Muscle layer of colon (tissue), 2 donors: Measurements from ENCODE around the gene B3GNT8.

Source experiments
- H3K27ac ChIP-seq: one replicate; pipeline ENCODE4 v1.7.0; 2013; ENCODE audit warnings: low read depth, mild to moderate bottlenecking, low read length, moderate library complexity
- H3K27me3 ChIP-seq, 2 donors: one replicate each; pipeline ENCODE4 v1.7.0; 2013; ENCODE audit warnings: low read length in 2 of 2, mild to moderate bottlenecking in 2 of 2; ENCODE audit not compliant: insufficient read depth in 2 of 2, control insufficient read depth in 1 of 2
- H3K36me3 ChIP-seq: one replicate; pipeline ENCODE4 v1.7.0; 2013; ENCODE audit warnings: mild to moderate bottlenecking, low read length; ENCODE audit not compliant: insufficient read depth
- H3K4me1 ChIP-seq: one replicate; pipeline ENCODE4 v1.7.0; 2013; ENCODE audit warnings: mild to moderate bottlenecking, low read length; ENCODE audit not compliant: insufficient read depth
- H3K4me3 ChIP-seq, 2 donors: one replicate each; pipeline ENCODE4 v1.7.0; 2013; ENCODE audit warnings: low read length in 2 of 2, low read depth in 1 of 2, mild to moderate bottlenecking in 1 of 2, moderate library complexity in 1 of 2
- H3K9ac ChIP-seq: one replicate; pipeline ENCODE4 v1.7.0; 2013; ENCODE audit warnings: low read length
- H3K9me3 ChIP-seq: one replicate; pipeline ENCODE4 v1.7.0; 2013; ENCODE audit warnings: mild to moderate bottlenecking, low read length
- donor health status: abdominal sarcoma.
- donor health status: Adenocarcinoma of cecum.

The B3GNT8 gene

GRCh38 chr19:41422456-41422855 lies 4.7 kb downstream of the B3GNT8 start:
- H3K4me3 ChIP-seq, result no peak overlapping the region
- H3K4me1 ChIP-seq, result peaks cover 15% of the 10 kb centered on the region
- peaks cover 42% of the 10 kb centered on the region for H3K36me3 ChIP-seq
- no peaks in the 10 kb centered on the region for H3K9me3 ChIP-seq
- H3K27ac ChIP-seq, result no peak overlapping the region
- no peaks in the 10 kb centered on the region for H3K27me3 ChIP-seq
- no peak overlapping the region for H3K9ac ChIP-seq

DNA sequence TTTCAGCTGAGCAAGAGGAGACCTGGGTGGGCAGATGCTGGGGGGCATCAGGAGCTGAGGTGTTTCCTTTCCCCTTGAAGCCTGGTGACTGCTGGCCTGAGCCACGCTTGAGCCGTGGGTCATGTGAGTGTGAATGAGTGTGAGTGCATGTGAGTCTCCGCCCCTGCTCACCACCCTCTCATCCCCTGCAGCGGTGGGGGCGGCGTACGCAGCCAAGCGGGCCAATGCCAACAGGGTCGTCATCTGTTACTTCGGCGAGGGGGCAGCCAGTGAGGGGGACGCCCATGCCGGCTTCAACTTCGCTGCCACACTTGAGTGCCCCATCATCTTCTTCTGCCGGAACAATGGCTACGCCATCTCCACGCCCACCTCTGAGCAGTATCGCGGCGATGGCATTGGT lies 5.2 kb downstream of the B3GNT8 start:
- Histone ChIP-seq H3K4me3 (no peak overlapping the region), H3K9ac (no peak overlapping the region), H3K4me1 (peaks cover 14% of the 10 kb centered on the region), H3K36me3 (peaks cover 47% of the 10 kb centered on the region), H3K27ac (no peak overlapping the region), H3K27me3 (no peaks in the 10 kb centered on the region), H3K9me3 (no peaks in the 10 kb centered on the region)

- Histone ChIP-seq H3K27ac (no peak overlapping the region), H3K4me3 (no peak overlapping the region), H3K27me3 (no peaks in the 10 kb centered on the region), H3K9me3 (no peaks in the 10 kb centered on the region), H3K4me1 (peaks cover 7% of the 10 kb centered on the region), H3K9ac (no peak overlapping the region), H3K36me3 (peaks cover 54% of the 10 kb centered on the region)
Observed at GRCh38 chr19:41421314-41421713, 5.9 kb downstream of the B3GNT8 start.

GRCh38 chr19:41420101-41420880 lies 6.9 kb downstream of the B3GNT8 start:
- H3K4me3 ChIP-seq, result no peak overlapping the region
- H3K4me1 ChIP-seq, result peaks cover 7% of the 10 kb centered on the region
- H3K9me3 ChIP-seq, result no peaks in the 10 kb centered on the region
- peaks cover 60% of the 10 kb centered on the region for H3K36me3 ChIP-seq
- H3K27me3 ChIP-seq, result no peaks in the 10 kb centered on the region
- H3K27ac ChIP-seq, result no peak overlapping the region
- no peak overlapping the region for H3K9ac ChIP-seq

DNA sequence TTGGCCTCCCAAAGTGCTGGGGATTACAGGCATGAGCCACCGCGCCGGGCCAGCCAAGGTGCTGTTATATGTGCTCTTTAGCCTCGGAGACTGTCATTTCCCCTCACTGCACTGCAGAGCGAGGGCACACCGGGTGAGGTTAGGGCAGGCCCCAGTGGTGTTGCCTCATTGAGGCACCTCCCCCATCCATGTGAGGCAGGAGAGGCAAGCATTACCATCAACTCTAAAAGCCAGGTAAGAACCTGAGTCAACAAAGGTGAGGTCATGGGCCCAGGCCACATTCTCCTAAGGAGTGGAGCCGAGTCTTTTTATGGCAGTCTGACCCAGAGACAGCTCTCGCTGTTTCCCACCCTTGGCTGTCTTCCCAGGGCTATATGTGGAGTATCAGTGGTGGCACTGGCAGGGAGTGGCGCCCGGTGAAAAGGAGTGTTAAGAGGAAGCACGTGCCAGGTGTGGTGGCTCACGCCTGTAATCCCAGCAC lies 10.9 kb downstream of the B3GNT8 start:
- H3K27me3 ChIP-seq, result no peaks in the 10 kb centered on the region
- peaks cover 80% of the 10 kb centered on the region for H3K36me3 ChIP-seq
- peaks cover 5% of the 10 kb centered on the region for H3K4me1 ChIP-seq
- no peaks in the 10 kb centered on the region for H3K9me3 ChIP-seq
- H3K9ac ChIP-seq, result no peak overlapping the region
- H3K27ac ChIP-seq, result no peak overlapping the region
- no peak overlapping the region for H3K4me3 ChIP-seq

GRCh38 chr19:41415154-41415571 lies 12.0 kb downstream of the B3GNT8 start:
- Histone ChIP-seq H3K27me3 (no peaks in the 10 kb centered on the region), H3K9me3 (no peaks in the 10 kb centered on the region), H3K4me1 (peaks cover 2% of the 10 kb centered on the region), H3K27ac (no peak overlapping the region), H3K4me3 (no peak overlapping the region), H3K36me3 (peaks cover 77% of the 10 kb centered on the region), H3K9ac (no peak overlapping the region)

- Histone ChIP-seq H3K9ac (no peak overlapping the region), H3K9me3 (no peaks in the 10 kb centered on the region), H3K27me3 (no peaks in the 10 kb centered on the region), H3K4me3 (no peak overlapping the region), H3K4me1 (peaks cover 6% of the 10 kb centered on the region), H3K27ac (no peak overlapping the region), H3K36me3 (peaks cover 70% of the 10 kb centered on the region)
Observed at GRCh38 chr19:41414461-41414860, 12.7 kb downstream of the B3GNT8 start.

GRCh38 chr19:41413947-41414346 lies 13.2 kb downstream of the B3GNT8 start:
- Histone ChIP-seq H3K9ac (no peak overlapping the region), H3K27me3 (no peaks in the 10 kb centered on the region), H3K9me3 (no peaks in the 10 kb centered on the region), H3K4me1 (peaks cover 6% of the 10 kb centered on the region), H3K27ac (no peak overlapping the region), H3K4me3 (no peak overlapping the region), H3K36me3 (peaks cover 67% of the 10 kb centered on the region)

DNA sequence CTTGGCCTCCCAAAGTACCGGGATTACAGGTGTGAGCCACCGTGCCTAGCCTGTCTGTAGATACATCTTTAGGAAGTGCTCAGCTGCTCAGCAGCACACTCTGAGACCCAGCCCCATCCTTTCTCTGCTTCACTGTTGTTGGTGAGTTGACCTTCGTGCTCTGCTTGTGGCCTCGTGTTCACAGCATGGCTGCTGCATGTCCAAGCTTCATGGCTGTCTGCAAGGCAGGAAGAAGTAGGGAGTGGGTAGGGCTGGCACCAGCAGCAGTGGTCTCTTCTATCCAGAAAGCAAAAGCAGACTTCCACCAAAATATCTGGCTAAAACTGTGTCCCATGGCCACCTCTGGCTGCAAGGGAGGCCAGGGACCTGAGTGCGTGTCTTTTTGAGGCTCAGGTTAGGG lies 14.2 kb downstream of the B3GNT8 start:
- H3K27ac ChIP-seq, result no peak overlapping the region
- peaks cover 61% of the 10 kb centered on the region for H3K36me3 ChIP-seq
- H3K27me3 ChIP-seq, result no peaks in the 10 kb centered on the region
- no peak overlapping the region for H3K9ac ChIP-seq
- peaks cover 6% of the 10 kb centered on the region for H3K4me1 ChIP-seq
- no peak overlapping the region for H3K4me3 ChIP-seq
- no peaks in the 10 kb centered on the region for H3K9me3 ChIP-seq

DNA sequence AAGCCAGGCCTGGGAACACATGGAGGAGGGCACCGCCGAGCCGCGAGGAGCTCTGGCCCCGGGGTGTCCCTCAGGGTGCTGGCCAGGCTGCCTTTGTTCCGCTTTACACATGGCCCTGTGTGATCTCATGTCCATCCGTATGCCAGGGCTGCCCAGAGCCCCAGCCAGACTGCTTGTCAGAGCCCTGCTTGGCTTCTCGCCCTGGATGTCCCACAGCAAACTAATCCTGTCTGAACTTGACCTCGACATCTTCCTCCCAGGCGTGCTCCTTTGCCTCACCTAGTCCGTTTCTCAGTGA lies 15.3 kb downstream of the B3GNT8 start:
- H3K4me3 ChIP-seq, result no peak overlapping the region
- no peak overlapping the region for H3K9ac ChIP-seq
- peaks cover 55% of the 10 kb centered on the region for H3K36me3 ChIP-seq
- H3K27ac ChIP-seq, result no peak overlapping the region
- no peaks in the 10 kb centered on the region for H3K9me3 ChIP-seq
- H3K4me1 ChIP-seq, result peaks cover 6% of the 10 kb centered on the region
- no peaks in the 10 kb centered on the region for H3K27me3 ChIP-seq

DNA sequence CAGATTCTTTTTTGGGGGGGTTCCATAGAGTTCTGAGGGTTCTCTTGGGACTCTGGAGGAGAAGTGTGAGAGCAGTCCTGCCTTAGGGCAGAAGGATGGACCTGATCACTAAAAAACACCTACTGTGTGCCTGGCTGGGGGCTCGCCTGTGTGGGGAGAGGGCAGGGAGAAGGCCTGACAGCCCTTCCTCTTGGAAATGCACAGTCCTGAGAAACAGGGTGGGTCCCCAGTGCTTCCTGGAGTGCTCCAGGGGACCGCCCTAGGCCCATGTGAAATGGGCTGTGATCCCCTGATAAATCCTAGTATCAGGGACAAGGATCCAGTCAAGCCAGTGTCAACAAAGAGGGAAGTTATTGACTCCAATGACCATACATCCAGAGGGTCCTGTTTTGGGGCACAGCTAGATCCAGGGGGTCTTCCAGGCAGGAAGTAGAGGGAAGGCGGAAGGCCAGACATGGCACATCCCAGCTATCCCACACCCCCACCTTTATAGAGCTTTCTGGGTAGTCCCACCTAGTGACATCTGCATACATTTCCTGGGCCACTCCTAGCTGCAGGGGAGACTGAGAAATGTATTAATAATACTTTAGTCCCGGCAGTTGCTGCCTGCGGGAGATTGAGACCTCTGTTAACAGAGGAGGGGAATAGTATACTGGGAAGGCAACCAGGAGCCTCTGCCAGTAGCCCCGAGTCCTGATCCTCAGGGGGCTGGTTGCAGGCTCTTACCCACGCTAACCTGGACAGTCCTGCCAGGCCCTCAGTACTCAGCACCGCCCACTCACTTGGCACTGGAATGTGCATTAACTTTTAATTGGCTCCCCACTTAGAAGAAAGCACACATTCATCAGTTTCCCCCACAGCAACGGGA lies 15.8 kb downstream of the B3GNT8 start:
- Histone ChIP-seq H3K9ac (no peak overlapping the region), H3K9me3 (no peaks in the 10 kb centered on the region), H3K36me3 (peaks cover 49% of the 10 kb centered on the region), H3K27me3 (no peaks in the 10 kb centered on the region), H3K27ac (no peak overlapping the region), H3K4me3 (no peak overlapping the region), H3K4me1 (peaks cover 6% of the 10 kb centered on the region)
